Measurements from ENCODE around the gene EQTN.

Gene EQTN

DNA sequence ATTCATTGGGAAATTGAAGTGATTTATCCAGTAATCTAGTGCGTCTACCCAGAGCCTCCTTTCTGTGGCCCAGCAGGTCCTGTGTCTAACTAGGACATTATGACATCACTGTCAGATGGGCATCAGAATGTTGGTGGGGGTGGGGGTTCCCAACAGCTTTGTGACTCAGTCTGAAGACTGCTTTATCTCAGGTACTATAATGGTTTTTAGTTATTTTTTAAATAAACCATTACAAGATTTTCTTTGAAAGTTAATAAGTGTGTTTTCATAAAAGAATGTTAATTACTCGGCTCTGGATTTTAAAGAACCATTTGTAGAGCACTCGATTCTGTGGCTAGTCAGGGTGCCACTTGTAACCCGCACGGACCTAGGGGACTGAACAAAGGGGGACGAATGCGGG lies at the start of gene EQTN:
Gene EQTN, minus strand, starts transcription at position 101 of the 400 bp plus-strand sequence. Its CDS starts 95 bp downstream, at position 6.
- no peak within 1 kb of the TSS for H3K4me3 Mint-ChIP-seq
- no peaks in the 10 kb centered on the region for H3K27me3 Mint-ChIP-seq
- no peaks in the 10 kb centered on the region for H3K36me3 Mint-ChIP-seq
- no peaks in the 10 kb centered on the region for H3K4me1 Mint-ChIP-seq
- no peaks in the 10 kb centered on the region for H3K9me3 Mint-ChIP-seq
- no peak for DNase-seq
- H3K27ac Mint-ChIP-seq: no peak within 1 kb of the TSS
- CTCF ChIA-PET: no interaction called here

DNA sequence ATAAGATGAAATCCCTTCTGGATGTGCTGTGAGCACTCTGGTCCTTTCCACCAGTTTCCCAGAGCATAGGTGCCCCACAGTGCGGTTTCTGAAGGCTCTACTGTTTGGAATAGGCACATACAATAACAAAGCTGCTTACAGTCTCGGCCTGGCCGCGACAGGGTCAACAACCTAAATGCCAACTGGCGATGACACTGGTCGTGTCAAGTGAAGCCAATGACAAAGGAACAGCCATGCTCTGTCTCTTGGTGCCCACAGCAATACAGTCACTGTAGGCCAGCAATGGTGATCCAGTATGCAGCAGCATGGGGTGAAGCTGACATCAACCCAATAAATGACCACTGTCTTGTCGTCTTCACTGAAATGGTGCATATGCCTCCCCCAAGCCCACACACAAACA lies 47.8 kb upstream of the EQTN start:
- peaks cover 23% of the 10 kb centered on the region for H3K4me1 Mint-ChIP-seq
- no peak overlapping the region for H3K4me3 Mint-ChIP-seq
- DNase-seq: no peak
- CTCF ChIA-PET: no interaction called here
- peaks cover 2% of the 10 kb centered on the region for H3K9me3 Mint-ChIP-seq
- peaks cover 7% of the 10 kb centered on the region for H3K27me3 Mint-ChIP-seq
- peaks cover 1% of the 10 kb centered on the region for H3K36me3 Mint-ChIP-seq
- H3K27ac Mint-ChIP-seq: no peak overlapping the region

DNA sequence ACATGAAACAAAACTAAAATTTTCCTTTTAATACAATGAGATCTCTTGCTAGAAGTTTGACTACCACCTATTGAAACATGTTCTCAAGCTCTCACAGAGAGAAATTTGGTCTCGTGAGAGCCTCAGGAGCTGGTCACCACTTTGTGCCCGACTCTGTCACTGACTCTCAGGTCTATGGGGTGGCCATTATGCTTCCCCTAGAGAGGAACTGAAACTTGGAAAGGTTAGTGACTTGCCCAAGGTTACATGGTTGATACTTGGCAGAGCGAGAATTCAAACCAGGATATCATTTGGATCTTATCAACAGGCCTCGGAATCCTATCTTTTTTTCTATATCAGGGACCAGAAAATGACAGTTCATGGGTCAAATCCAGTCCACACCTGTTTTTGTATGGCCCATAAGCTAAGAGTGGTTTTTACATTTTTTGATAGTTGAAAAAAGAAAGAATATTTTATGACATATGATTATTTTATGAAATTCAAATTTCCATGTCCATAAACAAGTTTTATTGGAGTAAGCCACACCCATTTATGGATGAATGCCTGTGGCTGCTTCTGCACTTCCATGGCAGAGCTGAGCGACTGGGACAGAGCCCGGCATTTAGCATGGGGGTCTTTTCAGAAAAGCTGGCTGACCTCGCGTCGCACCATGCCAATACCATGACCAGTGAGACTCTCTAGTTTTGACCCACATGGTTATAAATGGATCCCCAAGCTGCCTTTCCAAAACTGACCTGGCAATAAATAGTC lies 44.8 kb upstream of the EQTN start:
- H3K4me3 Mint-ChIP-seq: no peak overlapping the region
- peaks cover 4% of the 10 kb centered on the region for H3K4me1 Mint-ChIP-seq
- no peak overlapping the region for H3K27ac Mint-ChIP-seq
- CTCF ChIA-PET: no interaction called here
- H3K27me3 Mint-ChIP-seq: peaks cover 7% of the 10 kb centered on the region
- H3K36me3 Mint-ChIP-seq: peaks cover 1% of the 10 kb centered on the region
- DNase-seq: no peak
- H3K9me3 Mint-ChIP-seq: peaks cover 2% of the 10 kb centered on the region

DNA sequence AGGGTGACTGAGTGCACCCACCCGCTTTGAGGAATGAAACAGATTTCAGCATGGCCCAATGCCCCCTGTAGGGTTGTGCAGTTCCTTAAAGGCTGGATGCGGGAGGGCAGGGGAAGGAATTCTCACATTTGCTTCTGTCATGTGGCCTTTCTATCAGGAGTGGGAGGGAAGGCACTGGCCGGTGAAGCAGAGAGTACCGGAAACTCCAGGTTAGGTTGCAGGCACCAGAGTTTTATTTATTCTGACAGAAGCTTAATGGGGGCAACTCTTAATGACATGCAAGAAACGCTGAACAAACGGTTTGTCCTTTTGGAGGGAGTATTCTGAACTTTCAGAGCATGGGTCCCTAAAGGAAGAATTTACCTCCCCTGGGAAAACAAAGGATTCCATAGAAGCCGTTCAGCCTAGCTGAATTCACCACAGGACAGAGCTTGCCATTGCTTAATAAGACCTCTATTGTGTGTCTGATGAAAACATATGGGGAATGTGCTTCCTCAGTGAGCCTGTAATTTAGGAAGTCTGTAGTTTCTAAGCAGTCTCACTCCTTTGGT lies 44.1 kb upstream of the EQTN start:
- Mint-ChIP-seq H3K27me3 (peaks cover 7% of the 10 kb centered on the region), H3K36me3 (peaks cover 1% of the 10 kb centered on the region), H3K9me3 (peaks cover 2% of the 10 kb centered on the region), H3K4me1 (peaks cover 7% of the 10 kb centered on the region), H3K4me3 (no peak overlapping the region), H3K27ac (no peak overlapping the region)
- CTCF ChIA-PET: no interaction called here
- no peak for DNase-seq

DNA sequence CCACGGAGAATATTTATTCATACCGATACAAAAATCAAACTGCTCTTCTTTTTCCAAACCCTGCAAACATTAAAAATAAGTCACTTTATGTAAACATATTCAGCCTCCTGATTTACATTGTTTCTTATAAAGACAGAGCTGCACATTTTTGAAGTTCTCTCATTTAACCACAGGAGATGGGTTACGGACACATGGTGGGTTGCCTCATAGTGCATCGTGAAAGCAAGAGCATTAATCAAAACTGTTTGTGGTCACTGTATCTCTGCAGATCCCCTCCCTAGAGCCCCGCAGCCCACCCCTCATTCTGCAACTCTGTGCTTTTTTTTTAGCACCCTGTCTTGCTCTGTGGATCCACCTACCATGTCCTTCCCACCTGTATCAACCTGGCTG lies 43.3 kb upstream of the EQTN start:
- Mint-ChIP-seq H3K27ac (no peak overlapping the region), H3K4me1 (peaks cover 8% of the 10 kb centered on the region), H3K4me3 (no peak overlapping the region), H3K9me3 (peaks cover 2% of the 10 kb centered on the region), H3K27me3 (peaks cover 11% of the 10 kb centered on the region), H3K36me3 (peaks cover 1% of the 10 kb centered on the region)
- CTCF ChIA-PET: no interaction called here
- DNase-seq: no peak

DNA sequence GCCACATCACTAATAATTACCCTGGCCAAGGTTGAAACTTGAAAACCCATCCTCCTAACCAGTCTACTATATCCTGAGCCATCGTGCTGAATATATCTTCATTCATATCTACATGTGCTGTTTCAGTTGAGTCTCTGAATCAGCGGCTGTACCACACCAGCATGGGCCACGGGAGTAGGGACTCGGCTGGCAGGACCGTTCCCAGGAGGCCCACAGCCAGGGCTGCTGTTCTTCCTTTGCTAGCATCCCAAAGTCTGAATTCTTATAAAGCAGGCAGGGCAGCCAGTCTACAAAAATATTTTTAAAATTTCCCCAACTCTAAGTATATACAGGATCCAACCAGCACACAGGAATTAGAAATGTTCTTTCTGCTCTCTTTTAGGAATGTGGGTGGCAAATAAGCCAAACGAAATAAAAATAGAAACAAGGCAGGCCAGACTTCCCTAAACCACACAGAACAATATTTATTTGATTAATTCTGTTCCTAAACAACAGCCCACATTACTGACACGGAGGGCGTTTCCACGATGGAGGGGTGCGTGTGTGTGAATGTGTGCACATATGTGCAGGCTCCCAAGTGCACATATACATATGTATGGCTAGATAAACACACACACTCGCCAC lies 42.8 kb upstream of the EQTN start:
- Mint-ChIP-seq H3K9me3 (peaks cover 2% of the 10 kb centered on the region), H3K4me1 (peaks cover 8% of the 10 kb centered on the region), H3K36me3 (peaks cover 1% of the 10 kb centered on the region), H3K4me3 (no peak overlapping the region), H3K27me3 (peaks cover 11% of the 10 kb centered on the region), H3K27ac (no peak overlapping the region)
- CTCF ChIA-PET: no interaction called here
- no peak for DNase-seq

DNA sequence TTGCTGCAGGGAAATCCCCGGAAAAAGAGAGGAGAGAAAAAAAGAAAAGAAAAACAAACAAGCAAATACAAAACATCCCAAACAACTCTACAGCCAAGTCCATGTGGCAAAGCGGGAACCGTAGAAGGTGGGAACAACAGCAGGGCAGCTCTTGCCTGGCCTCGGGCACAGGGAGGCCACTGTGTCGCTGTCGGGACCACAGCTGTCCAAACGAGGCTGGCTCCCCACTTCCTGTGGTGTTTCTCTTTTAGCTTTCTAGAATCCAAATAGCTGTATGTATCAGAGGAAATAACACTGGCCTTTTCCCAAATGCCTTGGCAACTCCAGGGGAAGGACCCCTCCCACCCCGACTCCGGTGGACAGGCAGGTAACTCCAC lies 41.6 kb upstream of the EQTN start:
- no peaks in the 10 kb centered on the region for H3K9me3 Mint-ChIP-seq
- H3K36me3 Mint-ChIP-seq: peaks cover 1% of the 10 kb centered on the region
- H3K4me1 Mint-ChIP-seq: peaks cover 12% of the 10 kb centered on the region
- no peak overlapping the region for H3K4me3 Mint-ChIP-seq
- DNase-seq: no peak
- H3K27me3 Mint-ChIP-seq: peaks cover 14% of the 10 kb centered on the region
- no peak overlapping the region for H3K27ac Mint-ChIP-seq
- CTCF ChIA-PET: interaction anchor here (1.4 to 1.7 kb wide), 2 partner anchors 191 to 192 kb away, joined by 3 to 7 read pairs; partner anchors contain the start of gene MOB3B

DNA sequence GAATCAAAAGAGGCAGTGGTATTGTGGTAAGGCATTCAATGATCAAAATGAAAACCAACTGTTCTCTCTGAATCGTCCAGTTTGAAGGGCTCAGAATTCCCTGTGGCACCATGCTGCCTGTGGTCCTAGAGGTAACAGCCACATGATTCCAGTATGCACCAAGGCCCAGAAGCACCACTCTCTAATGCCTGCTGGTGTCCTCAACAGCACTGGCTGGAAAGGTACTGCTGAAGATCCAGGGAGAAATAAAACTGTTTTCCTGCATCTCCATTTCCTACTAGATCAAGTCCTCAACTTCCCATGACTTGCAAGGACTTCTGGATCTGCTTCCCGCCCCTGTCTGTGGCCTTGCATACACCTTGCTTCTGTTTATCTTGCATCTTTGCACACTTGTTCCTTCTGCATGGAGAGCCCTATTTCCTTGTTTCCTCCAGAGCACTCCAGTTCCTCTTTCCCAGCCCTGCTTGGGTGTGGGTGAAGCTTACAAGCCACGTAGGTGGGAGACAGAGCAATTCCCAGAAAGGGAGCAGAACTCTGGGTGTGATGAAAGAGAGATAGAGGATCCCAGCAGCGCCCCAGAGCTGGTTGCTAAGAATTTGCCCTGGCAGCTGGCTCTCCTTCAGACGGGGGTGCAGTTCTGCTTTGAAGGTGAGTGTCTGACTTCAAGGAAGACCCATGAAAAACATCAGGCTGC lies 41.0 kb upstream of the EQTN start:
- Mint-ChIP-seq H3K27ac (no peak overlapping the region), H3K4me1 (peaks cover 15% of the 10 kb centered on the region), H3K27me3 (peaks cover 15% of the 10 kb centered on the region), H3K9me3 (no peaks in the 10 kb centered on the region), H3K4me3 (no peak overlapping the region), H3K36me3 (peaks cover 1% of the 10 kb centered on the region)
- DNase-seq: no peak
- CTCF ChIA-PET: interaction anchor here (1.0 to 1.7 kb wide), 3 partner anchors 191 to 209 kb away, joined by 3 to 7 read pairs (median 3); partner anchors contain the start of gene MOB3B

DNA sequence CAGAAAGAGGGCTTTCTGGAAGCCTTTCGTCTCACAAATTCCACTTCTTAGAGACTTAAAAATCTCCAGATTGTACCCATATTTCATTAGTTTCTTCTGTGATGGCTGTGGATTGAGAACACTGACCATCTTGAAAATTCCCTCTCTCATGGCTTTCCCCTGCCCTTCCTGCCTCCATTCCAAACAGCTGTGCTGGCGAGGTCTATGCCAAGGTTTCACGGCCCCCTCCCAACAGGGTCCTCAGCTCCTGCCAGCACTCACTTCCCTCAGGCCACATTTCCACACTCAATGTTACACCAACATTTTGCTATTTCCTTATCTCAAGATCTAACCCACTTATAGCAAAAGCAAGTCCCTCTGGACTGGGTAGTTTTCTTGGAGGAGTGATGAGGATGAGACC lies 40.3 kb upstream of the EQTN start:
- CTCF ChIA-PET: interaction anchor here (1.0 to 1.7 kb wide), 2 partner anchors 192 to 210 kb away, joined by 3 to 7 read pairs; partner anchors contain the start of gene MOB3B
- no peaks in the 10 kb centered on the region for H3K36me3 Mint-ChIP-seq
- no peak overlapping the region for H3K27ac Mint-ChIP-seq

DNA sequence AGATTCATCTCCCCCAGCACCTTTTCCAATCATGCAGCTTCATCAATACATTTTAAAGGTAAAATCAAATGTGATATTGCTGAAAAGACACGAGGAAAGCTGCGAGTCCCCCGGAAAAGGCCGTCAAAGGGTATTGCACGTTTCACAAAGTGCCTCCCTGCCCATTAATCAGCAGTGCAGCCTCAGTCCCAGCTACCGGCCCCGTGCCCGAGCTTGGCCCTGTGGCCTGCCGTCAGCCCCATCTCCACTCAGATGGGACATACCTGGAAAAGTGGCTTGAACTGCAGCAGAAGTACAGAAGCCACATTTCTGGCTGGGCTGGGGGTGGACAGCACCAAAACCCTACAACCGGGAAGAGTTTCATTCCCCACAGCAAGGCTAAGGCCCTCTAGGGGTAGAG lies 39.9 kb upstream of the EQTN start:
- CTCF ChIA-PET: interaction anchor here (2.6 kb wide), 1 partner anchor 193 kb away, joined by 16 read pairs; the partner anchor contains the start of gene MOB3B
- no peak overlapping the region for H3K4me3 Mint-ChIP-seq
- DNase-seq: no peak
- peaks cover 15% of the 10 kb centered on the region for H3K27me3 Mint-ChIP-seq
- H3K27ac Mint-ChIP-seq: no peak overlapping the region
- H3K9me3 Mint-ChIP-seq: no peaks in the 10 kb centered on the region
- H3K4me1 Mint-ChIP-seq: peaks cover 15% of the 10 kb centered on the region
- no peaks in the 10 kb centered on the region for H3K36me3 Mint-ChIP-seq

More for the DNA sequence above, 40.3 kb upstream of the EQTN start:
- no peaks in the 10 kb centered on the region for H3K9me3 Mint-ChIP-seq
- no peak for DNase-seq
- peaks cover 15% of the 10 kb centered on the region for H3K27me3 Mint-ChIP-seq
- no peak overlapping the region for H3K4me3 Mint-ChIP-seq
- peaks cover 15% of the 10 kb centered on the region for H3K4me1 Mint-ChIP-seq

DNA sequence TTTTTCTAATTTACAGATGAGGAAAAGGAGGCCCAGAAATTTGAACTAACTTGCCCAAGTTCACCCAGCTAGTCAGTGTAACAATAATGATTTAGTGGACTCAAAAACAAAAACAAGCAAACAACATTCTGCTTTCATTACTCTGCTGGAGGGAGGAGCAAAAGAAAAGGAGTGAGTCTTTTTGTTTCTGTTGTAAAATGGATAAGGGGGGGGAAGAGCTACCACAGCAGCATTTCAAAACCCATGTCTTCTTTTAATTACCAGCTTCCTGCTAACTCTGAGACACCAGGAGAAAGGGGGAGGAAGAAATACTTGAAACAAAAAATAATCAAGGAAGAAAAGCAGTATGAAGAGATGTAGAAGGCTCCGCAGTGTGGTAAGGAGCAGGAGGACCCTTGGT lies 39.2 kb upstream of the EQTN start:
- Mint-ChIP-seq H3K36me3 (no peaks in the 10 kb centered on the region), H3K27me3 (peaks cover 15% of the 10 kb centered on the region), H3K9me3 (no peaks in the 10 kb centered on the region), H3K4me3 (no peak overlapping the region), H3K4me1 (peaks cover 15% of the 10 kb centered on the region), H3K27ac (no peak overlapping the region)
- CTCF ChIA-PET: interaction anchor here (2.6 kb wide), 1 partner anchor 194 kb away, joined by 16 read pairs; the partner anchor contains the start of gene MOB3B
- DNase-seq: no peak

DNA sequence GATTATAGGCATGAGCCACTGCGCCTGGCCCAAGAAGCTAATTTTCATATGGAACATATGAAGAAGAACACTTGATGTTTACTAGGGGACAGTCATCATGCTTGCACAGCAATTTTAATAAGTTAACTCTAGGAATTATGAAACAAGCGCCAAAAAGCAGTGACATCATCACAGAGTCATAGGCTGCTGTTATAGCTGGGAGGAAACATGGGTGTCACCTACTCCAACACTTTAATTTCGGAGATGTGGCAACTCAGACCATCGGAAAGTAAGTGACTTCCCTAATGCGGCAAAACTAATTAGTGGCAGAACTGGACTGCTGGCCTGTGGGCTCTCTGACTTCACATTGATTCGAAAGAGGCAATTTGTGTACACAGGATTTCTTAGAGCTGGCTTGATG lies 38.1 kb upstream of the EQTN start:
- H3K4me3 Mint-ChIP-seq: no peak overlapping the region
- H3K9me3 Mint-ChIP-seq: no peaks in the 10 kb centered on the region
- peaks cover 11% of the 10 kb centered on the region for H3K27me3 Mint-ChIP-seq
- CTCF ChIA-PET: interaction anchor here (2.6 kb wide), 1 partner anchor 195 kb away, joined by 16 read pairs; the partner anchor contains the start of gene MOB3B
- peaks cover 15% of the 10 kb centered on the region for H3K4me1 Mint-ChIP-seq
- H3K27ac Mint-ChIP-seq: no peak overlapping the region
- no peak for DNase-seq
- no peaks in the 10 kb centered on the region for H3K36me3 Mint-ChIP-seq

DNA sequence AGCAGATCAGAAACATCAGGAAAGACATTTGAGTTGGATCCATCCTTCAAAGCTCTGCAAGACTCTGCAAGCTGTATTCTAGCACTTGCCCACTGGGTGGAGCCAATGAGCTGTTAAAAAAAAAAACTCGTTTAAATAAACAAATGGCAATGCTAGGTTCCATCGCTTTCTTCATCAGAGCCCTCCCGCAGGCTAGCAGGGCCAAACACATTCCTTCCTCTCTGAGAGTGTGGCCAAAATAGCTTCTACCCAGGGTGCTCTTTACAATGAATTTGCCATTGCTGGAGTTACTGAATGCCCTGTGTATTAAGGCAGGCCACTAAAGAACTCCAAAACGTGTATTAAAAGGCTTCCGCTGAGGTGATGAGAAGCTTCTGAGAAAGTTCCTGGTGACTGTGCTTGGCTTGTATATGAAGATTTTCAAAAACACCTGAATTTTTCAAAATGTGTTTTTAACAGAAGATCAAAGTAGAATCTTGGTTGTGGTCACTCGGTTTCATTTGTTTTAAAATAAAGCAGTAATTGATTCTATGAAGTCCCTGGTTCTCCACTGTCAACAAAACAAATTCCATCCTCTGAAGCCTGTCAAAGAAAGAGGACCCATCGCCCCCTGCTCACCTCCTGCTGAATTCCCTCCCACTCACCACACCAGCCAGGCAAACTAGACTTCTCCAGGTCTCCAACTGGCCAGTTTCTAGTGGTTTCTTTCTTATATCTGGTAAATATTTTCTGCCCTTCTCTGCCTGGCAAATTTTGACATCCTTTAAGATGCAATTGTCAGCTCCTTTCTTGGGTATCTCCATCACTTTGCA lies 36.5 kb upstream of the EQTN start:
- CTCF ChIA-PET: interaction anchor here (0.9 to 3.1 kb wide), 23 partner anchors 12 to 228 kb away, joined by 3 to 57 read pairs (median 4); partner anchors contain the start of gene MOB3B
- Mint-ChIP-seq H3K27me3 (peaks cover 15% of the 10 kb centered on the region), H3K9me3 (no peaks in the 10 kb centered on the region), H3K36me3 (no peaks in the 10 kb centered on the region), H3K4me1 (peaks cover 15% of the 10 kb centered on the region), H3K4me3 (no peak overlapping the region), H3K27ac (no peak overlapping the region)
- DNase-seq: peak; percentile 64

Measured in activated naive CD4-positive, alpha-beta T cell treated with anti-CD3 and anti-CD28 coated beads, Interleukin-2, amount 10 ng/mL, durations not matched to agents 7 days and 5 days (primary cell).